ENCODE data around the gene GBX2.
A peak's percentile ranks its signal among the peaks of the same experiment; 100 is the strongest.

GRCh38 chr2:236177967-236178889 is 10.0 kb upstream of the GBX2 start:
- TF ChIP-seq CTCF (IDR thresholded peaks at IDR 0.05), result peak; percentile 37 to 72 (median 60)
- no peak for TF ChIP-seq POLR2A (IDR thresholded peaks at IDR 0.05)

Data from esophagus squamous epithelium (tissue), 4 donors.